Activated CD4-positive, alpha-beta T cell treated with anti-CD3 and anti-CD28 coated beads, Interleukin-2, amount 10 ng/mL, durations not matched to agents 24 days and 14 days (primary cell): ENCODE results near the gene ATP5ME. TPM values are rescaled to one million over a fixed set of nuclear protein-coding genes. Genes with fewer than 3 reads are reported as not detected.
"Not testable (repeated sequence)": the region's sequence is repeated elsewhere in the genome, so short reads cannot be mapped to it uniquely, and the experiment has no call there.

Experiments used
- DNase-seq: peaks from one replicate; pipeline ENCODE4 v3.0.0; 2022
- H3K27ac Mint-ChIP-seq: one replicate; pipeline ENCODE4 v1.8.0; 2022; ENCODE audit warnings: mild to moderate bottlenecking, mixed read lengths
- H3K27me3 Mint-ChIP-seq: one replicate; pipeline ENCODE4 v1.8.0; 2022; ENCODE audit warnings: mixed read lengths
- H3K36me3 Mint-ChIP-seq: one replicate; pipeline ENCODE4 v1.8.0; 2022; ENCODE audit warnings: low read depth, mild to moderate bottlenecking, mixed read lengths
- H3K4me1 Mint-ChIP-seq: one replicate; pipeline ENCODE4 v1.8.0; 2021; ENCODE audit warnings: mixed read lengths
- H3K4me3 Mint-ChIP-seq: one replicate; pipeline ENCODE4 v1.8.0; 2022; ENCODE audit warnings: mild to moderate bottlenecking, moderate library complexity, mixed read lengths
- H3K9me3 Mint-ChIP-seq: one replicate; pipeline ENCODE4 v1.8.0; 2021; ENCODE audit warnings: mixed read lengths
- intact Hi-C: fragments of 100-400 bp; cut with micrococcal nuclease; formaldehyde crosslinking; loops from one replicate; pipeline ENCODE4 v1.15.1; 2023
- total RNA-seq: library from RNA; stranded (reverse); gene quantifications from 2 replicates; pipeline ENCODE4 v1.2.3, GENCODE V29; 2022

ATP5ME gene
- total RNA-seq, 1 donor from 2014 or later = 232 TPM

DNA sequence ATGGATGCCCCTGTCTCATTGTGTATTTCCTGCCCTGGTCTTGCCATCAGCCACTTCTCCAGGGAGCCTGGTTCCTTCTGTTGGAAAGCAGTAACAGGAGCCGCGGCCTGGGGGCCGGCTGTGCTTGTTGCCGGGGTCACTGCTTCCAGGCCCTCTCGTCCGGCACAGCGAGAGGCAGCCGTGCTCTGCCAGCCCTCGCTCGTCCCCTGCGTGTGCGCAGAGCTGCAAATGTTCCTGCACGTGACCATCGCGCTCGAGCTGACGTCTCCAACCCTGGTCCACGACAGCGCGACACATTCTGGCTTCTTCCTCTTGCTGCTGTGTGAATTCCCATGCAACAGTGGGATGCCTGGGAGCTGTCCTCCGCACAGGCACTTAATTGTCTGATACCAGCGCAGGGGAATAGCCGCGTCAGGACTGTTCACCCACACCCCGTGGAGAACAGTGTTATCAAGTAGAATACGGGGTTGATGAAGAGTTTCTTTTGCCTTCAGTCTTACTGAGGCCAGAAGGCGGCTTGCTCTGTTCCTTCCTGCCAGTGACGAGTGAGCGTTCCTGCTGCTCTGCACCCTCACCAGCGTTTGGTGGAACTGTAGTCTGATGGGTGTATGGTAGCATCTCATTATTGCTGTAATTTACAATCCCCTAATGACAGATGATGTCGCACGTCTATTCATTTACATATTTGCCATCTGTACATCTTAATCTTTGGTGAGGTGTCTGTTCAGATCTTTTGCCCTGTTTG is 36.4 kb downstream of the ATP5ME start:
- intact Hi-C loops = no loop called here
- Mint-ChIP-seq H3K27ac (no peak overlapping the region), H3K27me3 (no peaks in the 10 kb centered on the region), H3K36me3 (no peaks in the 10 kb centered on the region), H3K4me1 (no peaks in the 10 kb centered on the region), H3K9me3 (peaks cover 7% of the 10 kb centered on the region), H3K4me3 (no peak overlapping the region)
- DNase-seq = no peak

- intact Hi-C loops = no loop called here
- Mint-ChIP-seq H3K4me3 (no peak overlapping the region), H3K4me1 (no peaks in the 10 kb centered on the region), H3K27ac (no peak overlapping the region), H3K36me3 (no peaks in the 10 kb centered on the region), H3K9me3 (peaks cover 7% of the 10 kb centered on the region), H3K27me3 (no peaks in the 10 kb centered on the region)
- no peak for DNase-seq
Observed at GRCh38 chr4:636628-637159, 37.4 kb downstream of the ATP5ME start.

- Mint-ChIP-seq H3K27me3 (no peaks in the 10 kb centered on the region), H3K4me1 (no peaks in the 10 kb centered on the region), H3K36me3 (no peaks in the 10 kb centered on the region), H3K27ac (no peak overlapping the region), H3K9me3 (peaks cover 7% of the 10 kb centered on the region), H3K4me3 (no peak overlapping the region)
- DNase-seq = no peak
- intact Hi-C loops = no loop called here
Observed at GRCh38 chr4:635851-636627, 38.0 kb downstream of the ATP5ME start.

DNA sequence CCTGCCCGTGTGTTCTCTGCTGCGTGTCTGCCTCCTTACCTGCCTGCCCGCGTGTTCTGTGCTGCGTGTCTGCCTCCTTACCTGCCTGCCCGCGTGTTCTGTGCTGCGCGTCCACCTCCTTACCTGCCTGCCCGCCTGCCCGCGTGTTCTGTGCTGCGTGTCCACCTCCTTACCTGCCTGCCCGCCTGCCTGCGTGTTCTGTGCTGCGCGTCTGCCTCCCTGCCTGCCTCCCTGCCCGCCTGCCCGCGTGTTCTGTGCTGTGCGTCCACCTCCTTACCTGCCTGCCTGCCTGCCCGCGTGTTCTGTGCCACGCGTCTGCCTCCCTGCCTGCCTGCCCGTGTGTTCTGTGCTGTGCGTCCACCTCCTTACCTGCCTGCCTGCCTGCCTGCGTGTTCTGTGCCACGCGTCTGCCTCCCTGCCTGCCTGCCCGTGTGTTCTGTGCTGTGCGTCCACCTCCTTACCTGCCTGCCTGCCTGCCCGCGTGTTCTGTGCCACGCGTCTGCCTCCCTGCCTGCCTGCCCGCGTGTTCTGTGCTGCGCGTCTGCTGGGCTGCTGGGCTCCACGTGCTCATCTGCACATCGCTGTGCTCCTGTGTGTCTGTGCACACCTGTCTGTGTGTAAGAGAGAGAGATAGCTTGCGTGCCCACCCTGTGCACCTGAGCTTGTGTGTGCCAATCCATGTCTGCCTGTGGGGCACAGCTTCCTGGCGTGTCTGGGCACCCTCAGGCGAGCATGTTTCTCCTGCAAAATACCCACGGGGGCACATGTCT is 38.8 kb downstream of the ATP5ME start:
- DNase-seq, H3K9me3 Mint-ChIP-seq, intact Hi-C loops, H3K36me3 Mint-ChIP-seq, H3K27ac Mint-ChIP-seq, H3K27me3 Mint-ChIP-seq, H3K4me1 Mint-ChIP-seq, H3K4me3 Mint-ChIP-seq: not testable (repeated sequence)

DNA sequence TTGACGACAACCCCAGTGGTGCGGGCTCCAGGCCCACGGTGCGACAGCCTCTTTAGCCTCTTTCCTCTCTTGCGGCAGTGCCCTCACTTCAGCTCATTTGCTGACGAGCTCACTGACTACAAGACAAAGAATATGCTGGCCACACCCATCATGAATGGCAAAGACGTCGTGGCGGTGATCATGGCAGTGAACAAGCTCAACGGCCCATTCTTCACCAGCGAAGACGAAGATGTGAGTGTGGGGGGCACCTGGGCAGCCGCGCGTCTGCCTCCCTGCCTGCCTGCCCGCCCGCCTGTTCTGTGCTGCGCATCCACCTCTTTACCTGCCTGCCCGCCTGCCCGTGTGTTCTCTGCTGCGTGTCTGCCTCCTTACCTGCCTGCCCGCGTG is 39.5 kb downstream of the ATP5ME start:
- Mint-ChIP-seq H3K4me1 (no peaks in the 10 kb centered on the region), H3K27me3 (no peaks in the 10 kb centered on the region), H3K27ac (no peak overlapping the region), H3K9me3 (peaks cover 3% of the 10 kb centered on the region), H3K4me3 (no peak overlapping the region), H3K36me3 (no peaks in the 10 kb centered on the region)
- no peak for DNase-seq
- intact Hi-C loops = no loop called here

GRCh38 chr4:633976-634598 is 40.0 kb downstream of the ATP5ME start:
- no peak for DNase-seq
- Mint-ChIP-seq H3K4me1 (no peaks in the 10 kb centered on the region), H3K27me3 (no peaks in the 10 kb centered on the region), H3K27ac (no peak overlapping the region), H3K36me3 (no peaks in the 10 kb centered on the region), H3K9me3 (peaks cover 3% of the 10 kb centered on the region), H3K4me3 (no peak overlapping the region)
- intact Hi-C loops = no loop called here

- Mint-ChIP-seq H3K4me1 (no peaks in the 10 kb centered on the region), H3K27me3 (no peaks in the 10 kb centered on the region), H3K4me3 (no peak overlapping the region), H3K27ac (no peak overlapping the region), H3K9me3 (peaks cover 3% of the 10 kb centered on the region), H3K36me3 (no peaks in the 10 kb centered on the region)
- DNase-seq = no peak
- intact Hi-C loops = no loop called here
Observed at GRCh38 chr4:633406-633805, 40.7 kb downstream of the ATP5ME start.

GRCh38 chr4:632926-633325 is 41.1 kb downstream of the ATP5ME start:
- Mint-ChIP-seq H3K4me1 (no peaks in the 10 kb centered on the region), H3K27me3 (no peaks in the 10 kb centered on the region), H3K36me3 (no peaks in the 10 kb centered on the region), H3K4me3 (no peak overlapping the region), H3K27ac (no peak overlapping the region), H3K9me3 (peaks cover 3% of the 10 kb centered on the region)
- intact Hi-C loops = no loop called here
- no peak for DNase-seq

GRCh38 chr4:632196-632790 is 41.8 kb downstream of the ATP5ME start:
- no peaks in the 10 kb centered on the region for H3K4me1 Mint-ChIP-seq
- peaks cover 3% of the 10 kb centered on the region for H3K9me3 Mint-ChIP-seq
- H3K4me3 Mint-ChIP-seq = no peak overlapping the region
- H3K27ac Mint-ChIP-seq = no peak overlapping the region
- intact Hi-C loops = no loop called here
- no peaks in the 10 kb centered on the region for H3K27me3 Mint-ChIP-seq
- no peak for DNase-seq
- no peaks in the 10 kb centered on the region for H3K36me3 Mint-ChIP-seq

DNA sequence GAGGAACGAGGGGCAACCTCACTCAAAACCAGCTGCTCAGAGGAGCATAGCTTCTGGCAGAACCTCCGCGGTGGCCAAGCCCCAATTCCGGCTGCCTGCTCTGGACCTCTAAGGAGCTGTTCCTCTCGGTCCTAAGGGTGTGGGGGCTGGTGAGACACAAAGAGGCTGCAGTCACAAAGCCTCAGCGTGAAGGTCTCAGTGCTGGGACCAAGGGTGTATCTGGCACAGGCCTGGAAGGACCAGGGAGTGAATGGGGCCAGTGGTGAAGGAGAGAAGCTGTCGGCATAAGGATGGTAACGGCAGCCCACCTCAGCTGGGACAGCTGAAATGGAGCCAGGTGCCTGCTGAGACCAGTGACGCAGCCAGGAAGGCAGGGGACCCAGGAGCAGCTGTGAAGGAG is 43.4 kb downstream of the ATP5ME start:
- H3K4me1 Mint-ChIP-seq = no peaks in the 10 kb centered on the region
- no peaks in the 10 kb centered on the region for H3K27me3 Mint-ChIP-seq
- H3K9me3 Mint-ChIP-seq = peaks cover 3% of the 10 kb centered on the region
- no peaks in the 10 kb centered on the region for H3K36me3 Mint-ChIP-seq
- H3K4me3 Mint-ChIP-seq = no peak overlapping the region
- H3K27ac Mint-ChIP-seq = no peak overlapping the region
- intact Hi-C loops = no loop called here
- no peak for DNase-seq

DNA sequence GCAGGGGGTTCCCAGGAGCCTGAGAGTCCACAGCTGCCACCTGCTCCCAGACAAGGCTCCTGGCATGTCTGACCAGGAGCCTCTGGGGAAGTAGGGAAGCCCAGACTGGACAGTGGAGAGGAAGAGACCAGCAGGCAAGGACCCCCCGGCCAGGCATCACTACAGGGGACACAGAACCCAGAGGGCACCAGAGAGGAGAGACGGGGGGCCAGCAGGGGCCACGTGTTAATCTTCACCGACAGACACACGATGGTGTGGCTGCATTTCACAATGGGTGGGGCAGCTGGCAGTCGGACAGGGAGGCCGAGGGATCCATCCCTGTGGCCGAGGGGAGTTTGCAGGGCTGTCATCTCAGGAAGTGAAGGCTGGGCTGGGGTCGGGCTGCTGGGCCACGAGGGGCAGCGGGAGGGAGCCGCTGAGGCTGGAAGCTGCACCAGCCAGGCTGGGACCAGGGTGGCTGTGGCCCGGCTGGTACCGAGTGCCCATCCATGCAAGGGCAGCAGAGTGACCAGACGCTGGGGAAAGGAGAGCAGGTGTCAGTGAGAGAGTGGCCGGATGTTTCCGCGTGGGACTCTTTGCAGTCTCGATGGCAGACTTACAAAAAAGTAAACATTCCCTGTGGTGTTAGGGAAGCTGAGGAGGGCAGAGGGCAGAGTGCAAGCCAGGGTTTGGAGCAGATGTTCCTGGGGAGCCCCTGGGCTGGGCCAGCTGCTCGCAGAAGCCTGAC is 44.0 kb downstream of the ATP5ME start:
- Mint-ChIP-seq H3K27ac (no peak overlapping the region), H3K4me3 (no peak overlapping the region), H3K27me3 (no peaks in the 10 kb centered on the region), H3K36me3 (no peaks in the 10 kb centered on the region), H3K9me3 (peaks cover 3% of the 10 kb centered on the region), H3K4me1 (no peaks in the 10 kb centered on the region)
- no peak for DNase-seq
- intact Hi-C loops = no loop called here

- Mint-ChIP-seq H3K9me3 (peaks cover 3% of the 10 kb centered on the region), H3K4me1 (no peaks in the 10 kb centered on the region), H3K27me3 (no peaks in the 10 kb centered on the region), H3K4me3 (no peak overlapping the region), H3K36me3 (no peaks in the 10 kb centered on the region), H3K27ac (no peak overlapping the region)
- intact Hi-C loops = no loop called here
- no peak for DNase-seq
Observed at GRCh38 chr4:629636-629914, 44.5 kb downstream of the ATP5ME start.
